HG02852 (cell line): ENCODE data around the gene KCND3.

Experiments used
- ATAC-seq: cut with Tn5 transposase; IDR thresholded peaks from one replicate; pipeline ENCODE4 v1.9.1; 2021; ENCODE audit warnings: mild to moderate bottlenecking, moderate library complexity; ENCODE audit not compliant: unreplicated experiment

The KCND3 gene

DNA sequence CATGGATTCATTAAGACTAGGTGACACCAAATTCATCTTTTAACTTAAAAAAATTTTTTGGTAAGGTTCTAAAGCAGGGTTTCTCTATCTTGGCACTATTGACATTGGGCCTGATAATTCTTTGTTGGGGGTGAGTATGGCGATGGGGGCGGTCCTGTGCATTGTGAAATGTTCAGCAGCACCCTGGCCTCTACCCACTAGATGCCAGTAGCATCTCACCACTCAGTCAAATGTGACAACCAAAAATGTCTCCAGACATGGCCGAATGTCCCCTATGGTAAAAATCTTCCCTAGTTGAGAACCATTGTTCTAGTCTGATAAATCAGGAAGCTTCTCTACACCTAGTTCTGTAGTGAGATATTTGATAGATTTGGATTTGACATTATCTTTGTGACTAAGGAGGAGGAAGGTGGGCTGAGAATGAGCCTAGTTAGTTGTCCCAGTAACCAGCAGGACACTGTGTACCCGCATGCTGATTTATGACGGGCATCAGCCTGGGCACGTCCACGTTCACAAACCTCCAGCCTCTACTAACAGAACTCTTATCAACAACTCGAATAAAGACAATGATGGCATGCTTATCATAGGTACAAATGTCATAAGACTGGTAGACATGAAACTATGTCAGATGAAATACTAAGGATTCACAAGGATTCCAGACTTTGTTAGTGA lies 104.6 kb downstream of the KCND3 start:
- ATAC-seq = no peak

DNA sequence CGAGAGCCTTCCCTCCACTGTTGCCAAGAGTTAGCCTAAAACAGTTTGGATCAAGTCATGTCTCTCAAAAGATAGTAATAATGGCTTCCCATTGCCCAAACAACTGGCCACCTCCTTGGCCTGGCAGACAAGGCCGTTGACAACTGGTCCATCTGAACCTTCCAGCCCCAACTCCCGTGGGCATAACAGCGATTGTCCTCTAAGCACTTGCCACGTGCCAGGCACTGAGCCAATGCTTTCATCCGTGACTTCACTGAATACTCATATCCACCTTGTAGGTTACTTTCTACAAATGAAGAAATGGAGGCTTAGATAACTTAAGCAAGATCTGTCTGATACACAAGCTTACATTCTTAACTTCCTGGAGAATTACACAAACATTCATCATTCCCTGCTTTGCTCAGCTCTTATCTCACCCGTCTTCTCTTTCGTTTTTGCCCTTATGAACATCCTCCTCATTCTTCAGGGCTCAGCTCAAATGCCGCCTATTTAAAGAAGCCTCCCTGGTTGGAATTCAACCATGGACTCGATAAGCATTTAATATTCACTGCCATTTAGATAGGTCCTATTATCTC lies 106.4 kb downstream of the KCND3 start:
- ATAC-seq = no peak

DNA sequence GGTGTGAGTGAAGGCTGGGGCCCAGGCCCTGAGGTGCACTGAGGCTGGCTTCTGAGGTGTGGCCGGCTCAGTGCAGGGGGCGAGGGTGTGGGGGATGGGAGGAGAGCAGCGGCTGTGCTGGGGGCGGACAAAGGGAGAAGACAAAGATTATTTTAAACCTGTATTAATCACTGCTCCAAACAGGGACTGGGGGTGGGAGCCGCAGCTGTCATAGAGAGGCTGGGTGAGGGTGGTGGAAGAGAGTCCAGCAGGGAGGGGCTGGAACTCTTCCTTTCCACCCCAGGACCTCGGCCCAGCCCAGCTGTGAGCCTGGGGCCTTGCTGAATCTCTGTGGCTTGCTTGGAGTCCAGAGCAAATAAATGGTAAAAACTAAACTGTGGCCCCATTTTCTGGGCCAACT lies 106.9 kb downstream of the KCND3 start:
- ATAC-seq = no peak

DNA sequence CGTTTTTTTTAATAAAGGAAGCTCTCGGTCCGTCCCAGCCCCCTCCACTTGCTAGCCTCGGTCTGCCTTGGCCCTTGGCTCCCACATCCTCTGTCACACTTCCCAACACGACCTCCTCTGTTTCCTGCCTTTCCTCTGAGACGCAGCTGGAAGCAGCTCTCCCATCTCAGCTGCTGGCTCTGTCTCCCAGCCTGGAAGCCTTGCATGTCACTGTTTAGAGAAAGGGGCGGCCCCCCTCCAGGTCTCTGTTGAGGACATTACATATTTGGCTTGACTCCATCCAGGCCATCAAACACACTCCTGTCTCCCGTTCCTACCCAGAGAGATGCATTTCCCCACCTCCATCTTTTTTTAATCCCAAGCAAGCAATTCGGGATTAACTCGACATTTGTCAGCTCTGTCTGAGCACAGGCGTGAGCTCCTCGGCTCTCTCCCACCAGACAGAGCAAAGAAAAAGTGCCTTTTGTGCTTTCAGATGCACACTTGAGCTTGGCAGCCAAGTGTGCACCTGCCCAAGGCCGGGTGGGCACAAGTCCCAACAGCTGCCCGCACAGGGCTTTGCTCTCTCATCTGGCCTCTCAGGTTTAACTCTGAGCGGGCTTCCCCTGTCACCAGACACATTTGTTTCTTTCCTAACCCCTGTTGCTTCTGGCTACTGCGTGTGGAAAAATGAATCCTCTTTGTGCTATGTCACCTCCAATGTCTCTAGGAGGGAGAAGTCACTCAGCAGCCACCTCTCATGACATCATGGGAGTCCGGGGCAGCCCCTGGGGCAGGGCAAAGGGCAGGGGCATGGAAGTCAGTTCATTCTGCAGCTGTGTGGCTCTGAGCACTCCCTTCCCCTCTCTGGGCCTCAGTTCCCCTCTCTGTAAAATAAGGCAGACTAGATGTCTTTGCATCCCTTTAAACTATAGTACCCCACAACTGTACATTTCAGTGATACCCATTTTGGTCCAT lies 108.3 kb downstream of the KCND3 start:
- ATAC-seq = no peak

DNA sequence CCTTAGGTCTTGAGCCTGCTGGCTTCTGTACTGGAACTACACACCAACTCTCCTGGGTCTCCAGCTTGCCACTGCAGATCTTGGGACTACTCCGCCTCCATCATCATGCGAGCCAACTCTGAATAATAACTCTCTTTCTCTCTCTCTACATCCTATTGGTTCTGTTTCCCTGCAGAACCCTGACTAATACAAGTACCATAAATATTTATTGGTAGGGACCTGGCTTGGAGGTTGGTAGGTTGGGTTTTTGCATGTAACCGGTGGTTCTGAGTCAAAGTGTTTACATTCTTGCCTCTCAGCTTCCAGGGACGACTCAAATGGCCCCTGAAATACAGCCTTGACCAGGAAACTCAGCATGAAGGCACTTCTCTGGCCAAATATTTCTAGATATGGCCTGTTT lies 110.4 kb downstream of the KCND3 start:
- ATAC-seq = no peak

DNA sequence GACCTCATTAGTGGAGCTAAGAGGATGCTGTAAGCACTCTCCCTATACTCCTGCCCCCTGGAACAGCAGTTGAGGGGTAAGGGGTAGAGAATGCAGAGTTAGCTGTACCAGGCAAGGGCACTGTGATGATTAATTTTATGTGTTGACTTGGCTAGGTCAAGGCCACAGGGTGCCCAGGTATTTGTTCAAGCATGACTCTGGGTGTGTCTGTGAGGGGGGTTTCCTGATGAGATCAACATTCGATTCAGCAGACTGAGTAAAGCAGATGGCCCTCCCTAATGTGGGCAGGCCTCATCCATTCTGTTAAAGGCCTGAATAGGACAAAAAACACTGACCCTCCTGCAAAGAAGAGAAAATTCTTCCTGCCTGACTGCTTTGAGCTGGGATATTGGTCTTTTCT lies 110.8 kb downstream of the KCND3 start:
- no peak for ATAC-seq

DNA sequence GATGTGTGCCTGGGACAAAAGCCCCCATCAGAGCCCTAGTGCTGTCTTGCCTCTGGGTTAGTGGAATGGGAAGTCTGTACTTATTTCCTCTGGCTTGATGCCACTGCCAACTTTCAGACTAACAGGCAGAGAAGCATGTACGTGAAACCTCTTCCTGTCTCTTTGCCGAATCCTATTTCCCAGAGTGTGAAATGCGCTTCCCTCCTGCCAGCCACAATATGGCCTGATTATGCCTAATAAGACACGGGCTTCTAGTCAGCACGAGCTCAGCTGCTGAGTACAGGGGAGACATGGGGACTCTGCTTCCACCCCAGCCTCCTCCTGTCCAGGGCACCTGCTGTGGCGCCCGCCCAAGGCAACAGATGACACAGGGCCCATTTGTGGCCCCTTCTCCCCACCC lies 111.4 kb downstream of the KCND3 start:
- no peak for ATAC-seq

DNA sequence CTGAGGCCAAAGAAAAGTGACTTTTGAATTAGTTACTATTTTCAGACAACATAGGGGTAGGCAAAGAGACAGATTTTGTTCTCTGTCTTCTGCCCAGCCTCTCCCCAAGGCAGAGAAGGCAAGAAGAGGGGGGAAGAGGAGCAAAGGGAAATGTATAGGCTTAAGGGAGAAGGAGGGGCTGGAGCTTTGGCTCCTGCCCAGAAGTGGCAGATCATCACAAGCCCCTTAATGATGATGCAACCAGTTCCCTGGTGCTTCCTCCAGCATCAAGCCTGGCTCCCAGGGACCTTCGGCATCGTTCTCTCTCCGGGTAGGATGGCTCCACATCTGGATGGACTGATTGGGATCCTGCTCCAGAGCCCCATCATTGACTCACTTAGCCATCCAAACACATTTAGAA lies 112.8 kb downstream of the KCND3 start:
- no peak for ATAC-seq

DNA sequence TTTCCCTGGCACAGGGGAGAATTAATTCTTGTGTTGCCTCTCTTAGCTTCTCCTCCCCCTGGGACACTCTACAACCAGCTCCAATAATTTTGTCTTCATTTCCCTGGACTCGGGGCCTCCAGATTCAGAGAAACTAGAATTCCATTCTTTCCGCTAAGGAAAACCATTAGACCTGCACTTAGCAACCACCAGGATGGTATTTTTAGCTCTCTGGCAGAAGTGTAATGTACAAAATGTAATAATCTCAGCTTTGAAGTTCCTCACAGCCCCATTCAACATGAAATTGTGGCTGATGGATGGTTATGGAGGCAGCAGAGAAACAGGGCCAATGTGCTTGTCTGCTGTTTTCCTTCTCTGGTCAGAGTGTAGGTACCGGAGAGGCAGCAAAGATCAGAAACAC lies 113.8 kb downstream of the KCND3 start:
- no peak for ATAC-seq

DNA sequence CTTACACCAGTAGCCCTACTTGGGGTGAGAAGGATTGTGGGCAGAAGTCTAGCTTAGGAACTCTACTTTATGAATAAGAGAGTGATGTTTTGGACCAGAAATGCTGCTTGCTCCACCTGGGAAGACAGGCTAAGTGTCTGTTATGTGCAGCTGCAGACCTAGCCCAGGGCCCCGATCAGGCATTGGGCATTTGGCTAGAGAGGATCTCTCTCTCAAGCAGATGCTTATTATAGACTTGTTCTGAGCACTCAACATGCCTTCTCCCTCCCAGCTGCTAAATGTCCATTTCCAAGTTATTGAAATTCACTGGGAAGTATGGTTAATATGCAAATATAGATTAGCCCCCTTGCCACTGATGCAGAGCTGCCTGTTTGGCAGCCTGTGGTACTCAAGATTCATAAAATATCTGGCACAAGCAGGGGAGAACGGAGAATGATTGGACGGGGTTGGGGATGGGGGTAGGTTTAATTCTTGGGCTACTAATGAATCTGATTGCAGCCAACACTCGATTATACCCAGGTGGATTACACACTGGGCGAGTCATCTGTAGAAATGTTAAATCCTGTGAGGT lies 115.9 kb downstream of the KCND3 start:
- no peak for ATAC-seq

DNA sequence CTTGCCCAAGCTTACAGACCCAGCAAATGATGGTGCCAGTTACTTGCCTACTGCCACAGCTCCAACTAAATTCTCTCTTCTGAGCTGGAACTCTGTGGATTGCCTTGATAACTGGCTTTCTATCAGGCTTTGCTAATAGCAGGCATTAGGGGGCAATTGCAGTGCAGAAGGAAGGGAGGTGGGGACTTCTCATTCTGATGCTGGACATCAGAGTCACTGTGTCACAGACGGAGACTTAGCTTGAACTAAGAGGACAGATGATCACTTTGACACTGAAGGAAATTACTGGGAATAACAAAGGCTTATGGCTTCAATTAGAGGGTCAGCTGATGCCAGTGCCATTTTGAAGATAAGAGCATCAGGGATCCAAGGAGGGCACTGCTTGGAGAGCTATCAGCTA lies 119.3 kb downstream of the KCND3 start:
- ATAC-seq = no peak

DNA sequence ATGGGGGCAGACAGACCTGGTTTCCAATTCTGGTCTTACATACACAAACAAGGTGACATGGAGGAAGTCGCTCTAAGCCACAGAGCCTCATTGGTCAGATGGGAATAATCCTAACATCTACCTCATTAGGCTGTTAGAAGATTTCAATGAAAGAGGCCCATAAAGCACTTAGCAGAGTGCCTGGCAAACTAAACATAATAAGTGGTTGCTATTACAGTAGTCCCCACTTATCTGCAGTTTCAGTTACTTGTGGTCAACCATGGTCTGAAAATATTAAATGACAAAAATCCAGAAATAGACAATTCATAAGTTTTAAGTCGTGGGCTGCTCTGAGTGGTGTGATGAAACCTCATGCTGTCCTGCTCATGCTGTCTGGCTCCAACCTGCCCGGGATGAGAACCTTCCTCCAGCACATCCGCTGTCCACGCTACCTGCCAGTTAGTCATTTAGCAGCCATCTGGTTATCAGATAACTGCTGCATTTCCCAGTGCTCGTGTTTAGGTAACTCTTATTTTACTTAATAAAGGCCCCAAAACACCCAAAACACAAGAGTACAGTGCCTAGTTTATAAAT lies 121.5 kb downstream of the KCND3 start:
- ATAC-seq = no peak

DNA sequence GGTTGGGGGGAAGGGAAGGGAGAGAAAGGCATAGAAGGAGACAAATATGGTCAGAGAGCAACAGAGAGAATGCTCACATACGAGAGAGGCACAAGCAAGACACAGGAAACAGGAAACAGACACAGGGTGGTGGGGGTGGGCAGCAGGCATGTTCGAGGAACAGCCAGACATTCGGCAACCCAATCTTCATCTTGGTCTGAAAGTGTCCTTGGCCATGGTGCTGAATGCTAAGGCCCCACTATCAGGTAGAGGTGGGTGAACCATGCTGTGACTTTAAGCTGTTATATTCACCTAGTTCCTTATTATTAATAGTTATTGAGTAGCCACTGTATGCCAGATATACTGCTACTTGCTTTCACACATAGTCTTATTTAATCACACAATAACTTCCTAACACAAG lies 124.6 kb downstream of the KCND3 start:
- ATAC-seq = no peak

DNA sequence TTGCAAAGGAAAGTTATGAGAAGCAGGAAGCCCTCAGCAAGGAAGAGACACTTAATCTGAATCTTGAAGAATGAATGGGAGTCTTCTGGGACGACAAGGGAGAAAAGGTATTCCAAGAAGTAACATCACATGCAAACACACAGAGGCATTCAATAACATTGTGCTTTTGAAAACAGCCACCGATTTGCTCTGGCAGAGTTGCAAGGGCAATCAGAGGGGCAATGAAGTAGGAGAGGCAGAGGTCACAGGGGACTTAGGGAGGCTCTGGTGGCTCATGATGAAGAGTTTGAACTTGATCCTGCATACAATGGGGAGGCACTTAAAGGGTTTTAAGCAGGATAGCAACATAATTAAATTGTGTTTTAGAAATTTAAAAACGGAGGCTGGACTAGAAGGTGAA lies 126.1 kb downstream of the KCND3 start:
- no peak for ATAC-seq

DNA sequence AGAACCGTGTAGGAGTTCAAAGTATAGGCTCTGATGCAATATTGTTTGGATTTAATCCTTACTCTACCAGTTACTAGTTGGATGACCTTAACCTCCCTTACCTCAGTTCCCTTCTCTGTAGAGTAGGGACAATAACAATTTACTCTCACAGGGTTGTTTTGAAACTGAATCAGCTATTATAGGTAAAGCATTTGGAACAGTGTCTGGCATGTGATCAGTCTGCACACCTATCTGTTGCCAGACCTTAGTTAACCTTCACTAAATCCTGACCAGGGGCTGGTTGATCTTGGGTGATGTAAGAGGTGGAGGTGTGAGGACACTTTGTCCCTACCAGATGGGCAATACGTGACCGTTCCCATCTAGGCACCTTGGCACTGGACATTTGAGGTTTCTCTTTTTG lies 126.9 kb downstream of the KCND3 start:
- no peak for ATAC-seq

DNA sequence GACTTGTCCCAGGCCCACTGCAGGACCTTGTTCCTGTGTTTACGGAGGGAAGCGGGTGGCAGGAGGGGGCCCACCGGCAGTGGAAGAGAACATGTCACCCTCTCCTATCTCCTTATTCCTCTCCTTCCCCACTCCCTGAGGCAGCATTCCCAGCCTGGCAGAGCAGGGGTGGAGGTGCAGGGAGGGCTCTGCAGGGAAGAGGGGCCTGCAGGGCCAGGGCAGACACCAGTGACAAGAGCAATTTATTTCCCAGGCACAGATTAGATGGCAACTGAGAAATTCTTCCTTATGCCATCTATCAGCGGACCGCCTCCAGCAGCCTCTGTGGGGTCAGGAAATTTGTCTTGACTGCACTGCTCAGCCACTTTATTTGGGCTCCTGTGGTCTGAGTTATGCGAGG lies 127.9 kb downstream of the KCND3 start:
- no peak for ATAC-seq

DNA sequence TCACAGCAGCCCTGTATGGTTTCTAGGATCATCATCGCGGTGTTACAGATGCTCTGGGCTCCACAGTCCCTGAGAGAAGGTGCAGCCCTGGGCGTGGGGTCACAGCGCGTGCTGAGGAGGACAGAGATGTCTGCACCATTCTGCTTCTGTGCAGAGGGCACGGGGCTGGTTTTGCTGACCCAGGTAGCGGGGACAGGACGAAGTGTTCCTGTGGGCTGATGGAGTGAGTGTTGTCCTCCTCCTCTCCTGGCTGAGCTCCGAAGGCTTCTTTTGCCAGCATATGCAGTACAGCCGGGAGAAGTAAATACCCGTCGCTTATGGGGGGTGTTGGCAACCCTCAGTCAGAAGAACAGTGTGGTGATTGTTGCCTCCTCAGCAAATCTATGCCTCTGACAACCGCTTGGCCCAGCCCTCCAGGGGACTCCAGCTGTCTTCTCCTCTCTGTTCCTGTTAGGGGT lies 132.2 kb downstream of the KCND3 start:
- ATAC-seq = no peak

DNA sequence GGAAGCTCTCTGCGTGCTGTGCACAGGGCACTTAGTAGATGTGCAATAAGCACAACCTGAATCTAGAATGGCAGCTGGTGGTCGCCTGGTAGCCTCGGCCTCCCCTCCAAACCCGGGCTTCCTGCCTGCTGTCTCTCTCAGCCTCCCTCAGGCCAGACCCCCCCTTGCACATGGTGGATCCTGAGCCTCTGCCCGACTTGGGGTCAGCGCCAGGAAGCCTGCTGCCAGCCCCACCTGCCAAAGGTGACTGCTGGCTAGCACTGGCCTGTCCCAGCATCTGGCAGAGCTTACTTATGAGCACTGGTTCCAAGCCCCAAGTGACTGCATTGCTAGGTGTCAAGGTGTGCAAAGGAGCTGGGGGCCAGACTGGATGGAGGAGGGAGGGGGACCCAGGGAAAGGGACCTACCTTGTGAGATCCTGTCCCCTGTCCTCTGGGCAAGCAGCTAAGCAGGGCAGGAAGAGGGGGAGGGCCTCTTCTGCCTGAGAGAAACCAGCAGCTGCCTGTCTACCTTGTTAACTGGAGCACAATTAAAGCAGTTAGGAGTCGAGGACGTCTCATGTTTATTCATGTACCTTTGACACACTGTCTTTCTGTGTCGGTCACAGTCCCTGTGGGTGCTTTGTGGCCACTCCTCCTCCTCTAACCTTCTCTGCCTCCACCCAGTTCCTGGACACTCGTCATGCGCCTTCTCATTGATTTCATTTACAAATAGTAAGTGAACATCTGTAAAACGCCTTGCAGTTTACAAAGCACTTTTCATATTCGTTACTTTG lies 132.9 kb downstream of the KCND3 start:
- ATAC-seq = no peak

DNA sequence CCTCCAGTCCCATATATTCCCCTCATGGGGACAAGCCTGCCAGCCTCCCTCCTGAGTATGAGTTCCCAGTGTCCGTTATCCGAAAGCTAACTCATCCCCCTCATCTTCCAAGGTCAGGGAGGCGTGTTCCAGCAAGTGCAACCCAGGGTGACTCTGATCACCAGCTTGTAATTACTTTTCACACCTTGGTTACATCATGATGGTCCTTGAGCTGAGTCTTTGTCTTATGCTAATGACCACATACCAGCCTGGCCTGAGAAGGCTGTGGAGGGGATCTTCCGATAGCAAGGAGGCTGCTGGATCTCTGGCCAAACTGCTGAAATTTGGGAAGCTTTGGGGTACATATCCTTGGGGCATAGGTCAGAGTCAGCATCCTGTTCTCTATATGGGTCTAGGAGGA lies 134.2 kb downstream of the KCND3 start:
- no peak for ATAC-seq

DNA sequence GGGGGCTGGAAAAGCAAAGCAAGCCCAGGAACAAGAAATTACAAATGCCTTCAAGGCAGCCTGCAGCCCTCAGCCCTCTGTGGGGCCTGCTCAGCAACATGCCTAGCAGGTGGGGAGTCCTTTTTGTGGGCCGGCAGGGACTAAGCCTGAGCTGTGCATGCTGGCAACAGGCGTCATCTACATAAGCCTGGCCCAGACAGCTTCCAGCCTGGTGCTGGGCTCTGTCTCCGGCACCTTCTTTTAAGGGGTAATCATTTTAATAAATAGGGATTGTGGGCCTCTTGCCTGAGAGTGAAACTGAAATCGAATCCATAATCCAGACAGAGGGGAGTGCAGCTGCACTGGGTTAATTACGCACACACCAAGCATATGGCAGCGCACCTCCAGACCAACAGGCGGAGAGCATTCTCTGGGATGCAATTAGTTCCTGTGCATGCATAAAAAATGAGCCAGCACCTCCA lies 137.2 kb downstream of the KCND3 start:
- ATAC-seq = no peak
